ENCODE data around the gene PIP4K2C. TPM values are rescaled to one million over a fixed set of nuclear protein-coding genes. Genes with fewer than 3 reads are reported as not detected.
"Not testable (repeated sequence)": the region's sequence is repeated elsewhere in the genome, so short reads cannot be mapped to it uniquely, and the experiment has no call there.

The PIP4K2C gene
- total RNA-seq, 6 experiments from 2014 or later, result 11.3 to 27.6 (median 12.8) TPM

DNA sequence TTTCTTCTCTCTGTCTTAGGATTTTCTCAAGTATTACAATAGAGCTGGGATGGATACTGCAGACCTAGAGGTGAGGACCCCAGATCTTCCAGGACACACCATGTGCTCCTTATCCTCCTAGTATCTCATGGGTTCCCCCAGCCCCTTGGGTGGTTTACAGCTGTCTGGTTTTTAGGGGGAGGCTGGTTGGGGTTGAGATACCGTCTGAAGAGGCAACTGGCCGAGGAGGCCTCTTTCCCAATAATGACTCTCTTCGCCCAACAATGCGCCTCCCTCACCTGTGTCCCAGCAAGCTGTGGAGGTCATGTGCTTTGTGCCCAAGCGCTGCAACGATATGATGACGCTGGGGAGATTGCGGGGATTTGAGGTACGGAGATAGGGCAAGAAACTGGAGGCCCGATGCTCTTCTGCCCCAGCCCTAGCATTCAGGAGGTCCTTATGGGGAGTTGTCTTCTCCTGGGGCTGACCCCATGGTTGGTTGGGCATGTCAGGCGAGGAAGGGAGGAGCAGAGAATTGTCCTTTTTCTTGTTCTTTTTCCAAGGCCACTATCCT, 24.0 kb downstream of the PIP4K2C start:
- TF ChIP-seq POLR2A (IDR thresholded peaks at IDR 0.05) (no peak), CTCF (IDR thresholded peaks at IDR 0.05) (no peak)
- intact Hi-C loops (cut with DNase I), result no loop called here
- ATAC-seq, result no peak
- H3K36me3 ChIP-seq, result no peaks in the 10 kb centered on the region
- H3K4me3 ChIP-seq, result no peak overlapping the region
- DNase-seq, result no peak
- peaks cover 0 to 17% of the 10 kb centered on the region in 2 donors for H3K27me3 ChIP-seq
- 72% methylated on average over 8 of the region's 11 CpGs for WGBS (ENCODE audit: insufficient coverage, low coverage, low lambda C conversion rate, missing lambda C conversion rate)
- no peaks in the 10 kb centered on the region for H3K9me3 ChIP-seq
- peaks cover 0 to 12% (median 0%) of the 10 kb centered on the region in 4 donors for H3K4me1 ChIP-seq
- H3K27ac ChIP-seq, result no peak overlapping the region

DNA sequence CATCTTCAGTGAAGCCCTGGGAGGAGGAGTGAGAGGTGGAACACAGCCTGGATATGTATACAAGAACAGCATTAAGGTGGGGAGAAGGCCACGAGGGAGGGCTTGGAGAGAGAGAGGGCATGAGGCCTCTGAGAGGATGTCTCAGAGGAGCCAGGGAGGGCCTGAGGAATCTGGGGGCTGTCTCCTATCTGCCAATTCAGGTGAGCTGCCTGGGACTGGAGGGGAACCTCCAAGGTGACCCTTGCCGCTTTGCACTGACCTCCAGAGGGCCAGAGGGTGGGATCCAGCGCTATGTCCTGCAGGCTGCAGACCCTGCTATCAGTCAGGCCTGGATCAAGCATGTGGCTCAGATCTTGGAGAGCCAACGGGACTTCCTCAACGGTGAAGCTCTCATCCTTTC, 24.6 kb downstream of the PIP4K2C start:
- Histone ChIP-seq H3K27me3 (peaks cover 0 to 21% of the 10 kb centered on the region in 2 donors), H3K4me1 (peaks cover 0 to 8% (median 0%) of the 10 kb centered on the region in 4 donors), H3K9me3 (no peaks in the 10 kb centered on the region), H3K4me3 (no peak overlapping the region), H3K36me3 (no peaks in the 10 kb centered on the region), H3K27ac (no peak overlapping the region)
- DNase-seq, result no peak
- ATAC-seq, result no peak
- no peak for TF ChIP-seq CTCF (IDR thresholded peaks at IDR 0.05)
- no peak for TF ChIP-seq POLR2A (IDR thresholded peaks at IDR 0.05)
- WGBS (ENCODE audit: insufficient coverage, low coverage, low lambda C conversion rate, missing lambda C conversion rate), result 64% methylated on average over 3 of the region's 5 CpGs
- intact Hi-C loops (cut with DNase I), result no loop called here

GRCh38 chr12:57616383-57617101, 25.6 kb downstream of the PIP4K2C start:
- Histone ChIP-seq H3K4me3 (no peak overlapping the region), H3K27me3 (peaks cover 0 to 24% of the 10 kb centered on the region in 2 donors), H3K9me3 (no peaks in the 10 kb centered on the region), H3K4me1 (peaks cover 0 to 8% (median 4%) of the 10 kb centered on the region in 4 donors), H3K36me3 (no peaks in the 10 kb centered on the region), H3K27ac (no peak overlapping the region)
- intact Hi-C loops (cut with DNase I), result no loop called here
- ATAC-seq (no peak), DNase-seq (no peak)
- WGBS (ENCODE audit: insufficient coverage, low coverage, low lambda C conversion rate, missing lambda C conversion rate), result 20% methylated on average over 1 of the region's 3 CpGs
- TF ChIP-seq POLR2A (IDR thresholded peaks at IDR 0.05) (no peak), CTCF (IDR thresholded peaks at IDR 0.05) (no peak)

- no peak overlapping the region for H3K27ac ChIP-seq
- TF ChIP-seq CTCF (IDR thresholded peaks at IDR 0.05), result no peak
- TF ChIP-seq POLR2A (IDR thresholded peaks at IDR 0.05), result no peak
- no peak overlapping the region for H3K4me3 ChIP-seq
- DNase-seq, result no peak
- intact Hi-C loops (cut with DNase I), result no loop called here
- peaks cover 0 to 33% of the 10 kb centered on the region in 2 donors for H3K27me3 ChIP-seq
- no peaks in the 10 kb centered on the region for H3K9me3 ChIP-seq
- WGBS (ENCODE audit: insufficient coverage, low coverage, low lambda C conversion rate, missing lambda C conversion rate), result 41% methylated on average over 10 of the region's 11 CpGs
- no peak for ATAC-seq
- peaks cover 0 to 13% (median 6%) of the 10 kb centered on the region in 4 donors for H3K4me1 ChIP-seq
- no peaks in the 10 kb centered on the region for H3K36me3 ChIP-seq
Observed at GRCh38 chr12:57617942-57618341, 26.9 kb downstream of the PIP4K2C start.

DNA sequence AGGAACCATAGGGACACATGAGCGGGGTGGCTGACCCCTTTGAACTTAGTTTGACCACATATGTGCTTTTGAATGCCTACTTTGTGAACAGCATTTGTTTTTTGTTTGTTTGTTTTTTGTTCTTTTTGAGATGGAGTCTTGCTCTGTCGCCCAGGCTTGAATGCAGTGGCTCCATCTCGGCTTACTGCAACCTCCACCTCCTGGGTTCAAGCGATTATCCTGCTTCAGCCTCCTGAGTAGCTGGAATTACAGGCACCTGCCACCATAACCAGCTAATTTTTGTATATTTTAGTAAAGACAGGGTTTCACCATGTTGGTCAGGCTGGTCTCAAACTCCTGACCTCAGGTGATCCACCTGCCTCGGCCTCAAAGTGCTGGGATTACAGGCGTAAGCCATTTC, 27.4 kb downstream of the PIP4K2C start:
- Histone ChIP-seq H3K4me1 (peaks cover 0 to 13% (median 6%) of the 10 kb centered on the region in 4 donors), H3K27me3 (peaks cover 0 to 33% of the 10 kb centered on the region in 2 donors)
- WGBS (ENCODE audit: insufficient coverage, low coverage, low lambda C conversion rate, missing lambda C conversion rate), result 83% methylated on average over 6 of the region's 6 CpGs
- H3K27ac ChIP-seq; H3K9me3 ChIP-seq; ATAC-seq; H3K4me3 ChIP-seq; H3K36me3 ChIP-seq; DNase-seq; intact Hi-C loops (cut with DNase I): not testable (repeated sequence)

Data from right lobe of liver (tissue), 6 donors.